Ecto neural progenitor cell (in vitro differentiated cells): ENCODE measurements around the gene MT2A.
A peak's percentile ranks its signal among the peaks of the same experiment; 100 is the strongest.

Experiments used
- DNase-seq: peaks from one replicate; pipeline ENCODE4 v3.0.0-alpha.2; 2018; ENCODE audit warnings: low spot score

The MT2A gene

GRCh38 chr16:56600398-56600999, 7.9 kb upstream of the MT2A start:
- no peak for DNase-seq

GRCh38 chr16:56601325-56601724, 7.1 kb upstream of the MT2A start:
- no peak for DNase-seq

- no peak for DNase-seq
Observed at GRCh38 chr16:56603589-56603988, 4.8 kb upstream of the MT2A start.

- DNase-seq = no peak
Observed at GRCh38 chr16:56604966-56605365, 3.4 kb upstream of the MT2A start.

GRCh38 chr16:56605475-56605874, 2.9 kb upstream of the MT2A start:
- no peak for DNase-seq

- DNase-seq = no peak
Observed at GRCh38 chr16:56606071-56606475, 2.3 kb upstream of the MT2A start.

GRCh38 chr16:56606476-56607108, 1.8 kb upstream of the MT2A start:
- DNase-seq = no peak

GRCh38 chr16:56607109-56607618, 1.2 kb upstream of the MT2A start:
- no peak for DNase-seq

GRCh38 chr16:56607675-56608042, 725 bp upstream of the MT2A start:
- DNase-seq = no peak

GRCh38 chr16:56608876-56609462, 585 bp downstream of the MT2A start:
- no peak for DNase-seq

GRCh38 chr16:56609463-56609921, 1.1 kb downstream of the MT2A start:
- no peak for DNase-seq

- no peak for DNase-seq
Observed at GRCh38 chr16:56610017-56610608, 1.7 kb downstream of the MT2A start.

GRCh38 chr16:56610609-56611111, 2.3 kb downstream of the MT2A start:
- DNase-seq = no peak

GRCh38 chr16:56611281-56611833, 3.0 kb downstream of the MT2A start:
- no peak for DNase-seq

GRCh38 chr16:56613706-56614105, 5.3 kb downstream of the MT2A start:
- no peak for DNase-seq

- no peak for DNase-seq
Observed at GRCh38 chr16:56614549-56614991, 6.2 kb downstream of the MT2A start.

- DNase-seq = no peak
Observed at GRCh38 chr16:56615353-56615752, 7.0 kb downstream of the MT2A start.

GRCh38 chr16:56616608-56617211, 8.3 kb downstream of the MT2A start:
- DNase-seq = no peak

- DNase-seq = peak; percentile 66
Observed at GRCh38 chr16:56617212-56618085, 9.1 kb downstream of the MT2A start.

GRCh38 chr16:56618138-56618537, 9.8 kb downstream of the MT2A start:
- no peak for DNase-seq

GRCh38 chr16:56620339-56620897, 12.0 kb downstream of the MT2A start:
- DNase-seq = no peak
